Sigmoid colon (tissue), 7 donors: ENCODE data around the gene RSBN1L. TPM values are rescaled to one million over a fixed set of nuclear protein-coding genes. Genes with fewer than 3 reads are reported as not detected.

Experiments used
- DNase-seq: peaks from one replicate; pipeline ENCODE4 v3.0.0-alpha.2; 2019
- H3K27ac ChIP-seq, 4 donors: fragments of 200-600 bp; sonication (generic); one replicate each; pipeline ENCODE4 v1.5.1; 2016 to 2019; ENCODE audit warnings: mild to moderate bottlenecking in 1 of 4
- H3K27me3 ChIP-seq, 3 donors: fragments of 200-600 bp; sonication (generic); one replicate each; pipeline ENCODE4 v1.5.1; 2019; ENCODE audit warnings: mild to moderate bottlenecking in 1 of 3
- H3K36me3 ChIP-seq, 4 donors: fragments of 200-600 bp; sonication (generic); one replicate each; pipeline ENCODE4 v1.5.1; 2016 to 2019
- H3K4me1 ChIP-seq, 4 donors: fragments of 200-600 bp; sonication (generic); one replicate each; pipeline ENCODE4 v1.5.1; 2017 to 2019
- H3K4me3 ChIP-seq, 4 donors: fragments of 200-600 bp; sonication (generic); one replicate each; pipeline ENCODE4 v1.5.1; 2017 to 2019; ENCODE audit warnings: mild to moderate bottlenecking in 2 of 4, moderate library complexity in 1 of 4
- H3K9me3 ChIP-seq, 4 donors: fragments of 200-600 bp in 3 of 4; sonication (generic) in 3 of 4; one replicate each; pipeline versions ENCODE4 v1.5.1 to v1.6.1; 2013 to 2019
- EP300 ChIP-seq, 4 donors: sonication (generic); formaldehyde crosslinking; IDR thresholded peaks; one replicate each; pipeline ENCODE4 v1.6.1; 2017; ENCODE audit warnings: antibody characterized with exemption in 4 of 4
- POLR2A ChIP-seq, 2 donors: fragments of 450-650 bp; IDR thresholded peaks; one replicate each; pipeline ENCODE4 v1.6.1; 2016; ENCODE audit warnings: antibody characterized with exemption in 2 of 2, mild to moderate bottlenecking in 2 of 2, moderate library complexity in 2 of 2
- POLR2AphosphoS5 ChIP-seq, 4 donors: sonication (generic); formaldehyde crosslinking; IDR thresholded peaks; one replicate each; pipeline ENCODE4 v1.6.1; 2017; ENCODE audit warnings: antibody characterized with exemption in 4 of 4
- WGBS, 2 donors: extraction: QIAGEN DNeasy Blood & Tissue Kit; methylation state at CpG; one replicate each; pipeline ENCODE4 v1.1.7; 2013; 5-methylcytosine and 5-hydroxymethylcytosine counted together
- intact Hi-C: fragments of 100-400 bp; cut with DNase I; formaldehyde crosslinking; loops from one replicate; pipeline ENCODE4 v1.15.1; 2023
- polyA plus RNA-seq, 3 donors: library from polyadenylated mRNA; stranded (reverse); fragments of 200-250 nt; gene quantifications; one replicate each; pipeline ENCODE4 v1.2.3, GENCODE V29; 2013
- total RNA-seq, 4 donors: library from RNA; depleted of rRNA; stranded (reverse); fragments of >200 nt; gene quantifications; one replicate each; pipeline ENCODE4 v1.1.0, GENCODE V29; 2016
- TF ChIP-seq, protein P1 (sequence below), 4 experiments: fragments of 450-650 bp in 3 of 4; fragments of 200-600 bp in 1 of 4; IDR thresholded peaks; one replicate each; pipeline ENCODE4 v1.5.1; 2016 to 2019; ENCODE audit warnings: antibody characterized with exemption in 4 of 4, mild to moderate bottlenecking in 3 of 4, moderate library complexity in 2 of 4
- donor health status: healthy with polysubstance abuse.
- donor health status: Bipolar disorder and iron deficiency.
- donor health status: healthy.

The RSBN1L gene
- total and polyA plus RNA-seq, 7 donors: 6.0 to 50.4 (median 29.3) TPM

DNA sequence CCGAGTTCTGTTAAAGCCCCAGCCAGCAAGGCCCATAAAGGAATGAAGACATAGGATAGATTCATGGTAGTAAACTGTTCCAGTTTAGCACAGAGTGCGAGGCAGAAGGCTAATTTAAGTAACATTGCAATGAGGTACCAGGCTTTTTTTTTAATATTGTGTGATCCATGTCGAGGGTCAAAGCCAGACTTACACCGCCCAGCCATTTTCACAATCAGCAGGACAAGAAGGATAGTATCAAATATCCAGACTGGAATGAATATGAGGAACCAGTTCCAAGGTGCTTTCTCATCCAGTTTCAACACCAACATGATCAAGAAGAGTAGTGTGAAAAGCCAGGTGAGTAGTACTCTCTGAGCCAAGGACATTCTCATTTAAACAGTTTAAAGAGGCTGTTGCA, 97.7 kb downstream of the RSBN1L start:
- TF ChIP-seq EP300 (IDR thresholded peaks at IDR 0.05) (no peak), POLR2A (IDR thresholded peaks at IDR 0.05) (no peak), POLR2AphosphoS5 (IDR thresholded peaks at IDR 0.05) (no peak)
- TF ChIP-seq, protein P1, sequence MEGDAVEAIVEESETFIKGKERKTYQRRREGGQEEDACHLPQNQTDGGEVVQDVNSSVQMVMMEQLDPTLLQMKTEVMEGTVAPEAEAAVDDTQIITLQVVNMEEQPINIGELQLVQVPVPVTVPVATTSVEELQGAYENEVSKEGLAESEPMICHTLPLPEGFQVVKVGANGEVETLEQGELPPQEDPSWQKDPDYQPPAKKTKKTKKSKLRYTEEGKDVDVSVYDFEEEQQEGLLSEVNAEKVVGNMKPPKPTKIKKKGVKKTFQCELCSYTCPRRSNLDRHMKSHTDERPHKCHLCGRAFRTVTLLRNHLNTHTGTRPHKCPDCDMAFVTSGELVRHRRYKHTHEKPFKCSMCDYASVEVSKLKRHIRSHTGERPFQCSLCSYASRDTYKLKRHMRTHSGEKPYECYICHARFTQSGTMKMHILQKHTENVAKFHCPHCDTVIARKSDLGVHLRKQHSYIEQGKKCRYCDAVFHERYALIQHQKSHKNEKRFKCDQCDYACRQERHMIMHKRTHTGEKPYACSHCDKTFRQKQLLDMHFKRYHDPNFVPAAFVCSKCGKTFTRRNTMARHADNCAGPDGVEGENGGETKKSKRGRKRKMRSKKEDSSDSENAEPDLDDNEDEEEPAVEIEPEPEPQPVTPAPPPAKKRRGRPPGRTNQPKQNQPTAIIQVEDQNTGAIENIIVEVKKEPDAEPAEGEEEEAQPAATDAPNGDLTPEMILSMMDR (IDR thresholded peaks at IDR 0.05): no peak
- no peak overlapping the region for H3K27ac ChIP-seq
- no peaks in the 10 kb centered on the region for H3K27me3 ChIP-seq
- 89 to 97% methylated on average over 4 of the region's 4 CpGs for WGBS, 2 donors
- intact Hi-C loops: no loop called here
- H3K36me3 ChIP-seq: peaks cover 0 to 17% (median 0%) of the 10 kb centered on the region in 4 donors
- peaks cover 0 to 28% (median 14%) of the 10 kb centered on the region in 4 donors for H3K4me1 ChIP-seq
- H3K4me3 ChIP-seq: no peak overlapping the region
- DNase-seq: no peak
- no peaks in the 10 kb centered on the region for H3K9me3 ChIP-seq

DNA sequence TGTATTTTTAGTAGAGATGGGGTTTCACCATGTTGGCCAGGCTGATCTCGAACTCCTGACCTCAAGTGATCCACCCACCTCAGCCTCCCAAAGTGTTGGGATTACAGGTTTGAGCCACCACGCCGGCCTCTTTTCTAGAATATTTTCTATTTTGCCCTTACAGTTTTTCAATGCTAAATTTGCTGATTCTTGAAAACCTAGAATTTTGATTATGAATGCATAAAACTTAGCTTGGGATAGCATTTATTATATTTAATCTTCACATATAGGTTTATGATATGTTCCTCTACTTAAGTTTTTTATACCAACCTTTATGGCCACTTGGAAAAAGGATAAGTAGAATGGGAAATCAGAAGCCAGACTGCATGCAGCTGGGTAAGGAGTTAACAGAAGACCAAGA, 99.8 kb downstream of the RSBN1L start:
- Histone ChIP-seq H3K4me1 (peaks cover 0 to 36% (median 27%) of the 10 kb centered on the region in 4 donors), H3K9me3 (no peaks in the 10 kb centered on the region), H3K27me3 (no peaks in the 10 kb centered on the region), H3K4me3 (no peak overlapping the region), H3K36me3 (peaks cover 0 to 17% (median 0%) of the 10 kb centered on the region in 4 donors), H3K27ac (no peak overlapping the region)
- DNase-seq: no peak
- intact Hi-C loops: loop anchor here (5.0 kb wide), 3 partner anchors 34 to 259 kb away; partner anchors contain the start of gene PTPN12
- WGBS, 2 donors: 84 to 95% methylated on average over 3 of the region's 3 CpGs
- TF ChIP-seq, protein P1 (IDR thresholded peaks at IDR 0.05): no peak
- TF ChIP-seq POLR2A (IDR thresholded peaks at IDR 0.05) (no peak), POLR2AphosphoS5 (IDR thresholded peaks at IDR 0.05) (no peak), EP300 (IDR thresholded peaks at IDR 0.05) (no peak)

DNA sequence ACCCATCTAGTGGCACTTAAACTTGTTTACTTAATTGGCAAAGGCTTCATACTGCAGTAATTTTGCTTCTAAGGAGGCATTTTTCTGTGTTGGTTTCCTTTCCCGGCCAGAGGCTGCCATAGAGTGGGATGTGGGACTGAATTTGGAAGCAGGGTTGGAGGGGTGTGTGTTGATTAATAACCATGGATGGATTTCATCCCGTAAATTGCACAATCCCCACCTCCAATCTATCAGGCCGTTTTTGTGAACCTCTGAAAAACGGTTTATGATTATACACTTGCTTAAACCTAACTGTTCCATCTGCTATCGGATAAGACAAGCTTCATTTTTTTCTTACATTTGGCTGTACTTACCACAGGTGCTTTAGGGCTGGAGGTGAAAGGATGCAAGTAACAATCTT, 100.7 kb downstream of the RSBN1L start:
- peaks cover 0 to 34% (median 27%) of the 10 kb centered on the region in 4 donors for H3K4me1 ChIP-seq
- H3K36me3 ChIP-seq: peaks cover 0 to 17% (median 0%) of the 10 kb centered on the region in 4 donors
- H3K9me3 ChIP-seq: no peaks in the 10 kb centered on the region
- DNase-seq: no peak
- H3K27ac ChIP-seq: peak overlapping the region in 3 of 4 donors; percentile 15 to 92 (median 87)
- intact Hi-C loops: loop anchor here (5.0 kb wide), 3 partner anchors 35 to 260 kb away; partner anchors contain the start of gene PTPN12
- TF ChIP-seq POLR2A (IDR thresholded peaks at IDR 0.05) (no peak), EP300 (IDR thresholded peaks at IDR 0.05) (no peak), POLR2AphosphoS5 (IDR thresholded peaks at IDR 0.05) (no peak)
- TF ChIP-seq, protein P1 (IDR thresholded peaks at IDR 0.05): no peak
- peak overlapping the region; percentile 71 to 95 (median 78) for H3K4me3 ChIP-seq
- no peaks in the 10 kb centered on the region for H3K27me3 ChIP-seq
- WGBS, 2 donors: 12 to 50% methylated on average over 5 of the region's 5 CpGs

DNA sequence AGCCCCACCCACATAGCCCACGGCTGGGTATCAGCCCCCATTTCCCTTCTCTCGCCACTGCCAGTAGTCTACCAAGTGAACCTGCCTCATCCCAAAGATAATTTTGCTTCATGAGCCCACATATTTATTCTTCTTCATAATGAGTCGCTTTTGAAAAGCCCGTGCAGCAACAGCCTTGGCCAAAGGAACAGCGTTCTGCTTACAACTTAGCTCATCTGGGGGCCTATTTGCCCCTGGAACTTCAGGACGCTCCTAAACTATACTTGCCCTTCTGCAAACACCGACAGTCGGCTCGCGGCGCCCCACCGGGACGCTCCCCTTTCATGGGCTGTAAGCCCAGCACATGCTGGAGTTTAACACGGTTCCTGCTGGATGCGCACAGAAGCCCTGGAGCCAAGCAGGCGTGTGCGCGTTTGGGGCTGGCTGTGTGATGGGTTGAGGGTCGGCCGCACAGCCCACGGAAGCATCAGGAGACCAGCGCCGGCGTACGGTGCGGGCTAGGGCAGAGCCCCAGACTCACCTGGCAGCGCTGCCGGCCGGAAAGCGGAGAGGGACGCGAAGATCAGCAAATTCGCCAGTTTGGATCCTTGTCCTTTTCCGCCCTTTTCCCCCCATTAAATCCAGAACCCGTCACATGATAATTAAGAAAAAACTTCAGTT, 101.6 kb downstream of the RSBN1L start:
- Histone ChIP-seq H3K9me3 (no peaks in the 10 kb centered on the region), H3K27me3 (no peaks in the 10 kb centered on the region), H3K36me3 (peaks cover 0 to 16% (median 0%) of the 10 kb centered on the region in 4 donors), H3K4me1 (peaks cover 0 to 30% (median 27%) of the 10 kb centered on the region in 4 donors), H3K27ac (peak overlapping the region; percentile 87 to 94 (median 90)), H3K4me3 (peak overlapping the region; percentile 71 to 95 (median 78))
- TF ChIP-seq POLR2AphosphoS5 (IDR thresholded peaks at IDR 0.05) (peak in 3 of 4 donors; percentile 16 to 35 (median 26)), EP300 (IDR thresholded peaks at IDR 0.05) (no peak), POLR2A (IDR thresholded peaks at IDR 0.05) (peak in 1 of 2 donors; percentile 20)
- TF ChIP-seq, protein P1 (IDR thresholded peaks at IDR 0.05): no peak
- intact Hi-C loops: loop anchor here (5.0 kb wide), 3 partner anchors 36 to 261 kb away; partner anchors contain the start of gene PTPN12
- WGBS, 2 donors: 0% methylated on average over 35 of the region's 35 CpGs
- DNase-seq: peak; percentile 74
